GM21529 (cell line): ENCODE data around the gene KPRP.

Source experiments
- ATAC-seq: cut with Tn5 transposase; IDR thresholded peaks from one replicate; pipeline ENCODE4 v1.9.1; 2021; ENCODE audit not compliant: unreplicated experiment

KPRP gene

GRCh38 chr1:152770411-152770810 is 12.6 kb downstream of the KPRP start:
- ATAC-seq, result no peak

DNA sequence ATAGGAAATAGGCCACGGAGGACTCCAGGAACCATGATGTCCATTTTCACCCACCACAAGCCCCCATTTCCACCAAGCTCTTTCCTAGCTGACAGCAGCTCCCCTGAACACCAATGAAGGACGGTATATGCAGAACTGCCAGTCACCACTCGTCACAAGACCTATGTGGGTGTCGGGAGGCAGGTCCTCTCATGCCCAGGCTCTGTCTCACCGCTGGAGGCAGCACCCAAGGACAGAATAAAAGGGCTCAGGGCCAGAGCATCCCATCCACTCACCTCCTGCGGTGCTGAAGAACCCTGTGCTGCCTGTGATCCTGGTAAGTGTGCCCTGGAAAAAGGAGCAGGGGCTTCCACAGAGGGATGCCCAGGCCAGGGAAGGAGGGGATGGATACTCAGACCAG is 17.1 kb downstream of the KPRP start, which contains the start of gene LCE1F:
TSS of gene LCE1F (plus strand) at position 266 of the 400 bp plus-strand sequence. CDS start 1,232 bp downstream, outside the sequence.
- ATAC-seq, result no peak

DNA sequence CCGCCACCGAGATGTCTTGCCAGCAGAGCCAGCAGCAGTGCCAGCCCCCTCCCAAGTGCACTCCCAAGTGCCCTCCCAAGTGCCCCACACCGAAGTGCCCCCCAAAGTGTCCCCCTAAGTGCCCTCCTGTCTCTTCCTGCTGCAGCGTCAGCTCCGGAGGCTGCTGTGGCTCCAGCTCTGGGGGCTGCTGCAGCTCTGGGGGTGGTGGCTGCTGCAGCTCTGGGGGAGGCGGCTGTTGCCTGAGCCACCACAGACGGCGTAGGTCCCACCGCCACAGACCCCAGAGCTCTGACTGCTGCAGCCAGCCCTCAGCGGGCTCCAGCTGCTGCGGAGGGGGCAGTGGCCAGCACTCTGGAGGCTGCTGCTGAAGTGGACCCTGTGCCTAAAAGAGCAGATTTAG is 18.5 kb downstream of the KPRP start:
- no peak for ATAC-seq

DNA sequence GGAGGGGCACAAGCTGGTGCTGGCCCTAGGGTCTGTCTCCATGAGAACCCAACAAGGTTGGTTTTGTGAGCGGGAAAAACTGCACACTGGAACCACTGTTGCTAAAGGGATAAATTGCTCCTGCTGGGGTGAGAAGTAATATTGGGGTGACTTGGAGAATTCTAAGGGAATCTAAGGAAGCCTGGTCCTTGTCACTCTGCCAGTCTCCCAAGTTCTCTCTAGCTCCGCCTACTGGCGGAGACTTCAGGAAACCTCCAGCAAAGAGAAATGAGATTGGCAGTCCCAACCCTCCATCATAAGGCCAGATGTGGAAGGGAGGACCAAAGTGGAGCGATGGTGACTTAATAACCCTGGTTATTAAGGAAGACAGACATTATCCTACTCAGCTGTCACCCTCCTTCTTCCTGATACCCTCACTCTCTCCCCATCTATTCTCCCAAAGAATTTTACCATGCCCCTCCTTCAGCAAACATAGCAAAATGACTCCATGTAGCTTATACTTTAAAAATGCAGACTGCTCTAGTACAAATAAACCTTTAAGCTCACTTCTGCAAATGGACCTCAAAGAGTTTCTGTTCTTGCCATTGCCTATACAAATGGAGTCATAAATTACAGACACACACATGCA is 19.8 kb downstream of the KPRP start:
- ATAC-seq, result no peak

GRCh38 chr1:152783095-152783494 is 25.3 kb downstream of the KPRP start:
- no peak for ATAC-seq

- ATAC-seq, result no peak
Measured at GRCh38 chr1:152786077-152786476, 28.3 kb downstream of the KPRP start, which contains the start of gene LCE1E. Gene LCE1E (plus strand): TSS chr1:152786257. CDS start chr1:152787300, 1,043 bp downstream.

GRCh38 chr1:152795686-152796085 is 37.9 kb downstream of the KPRP start:
- no peak for ATAC-seq

DNA sequence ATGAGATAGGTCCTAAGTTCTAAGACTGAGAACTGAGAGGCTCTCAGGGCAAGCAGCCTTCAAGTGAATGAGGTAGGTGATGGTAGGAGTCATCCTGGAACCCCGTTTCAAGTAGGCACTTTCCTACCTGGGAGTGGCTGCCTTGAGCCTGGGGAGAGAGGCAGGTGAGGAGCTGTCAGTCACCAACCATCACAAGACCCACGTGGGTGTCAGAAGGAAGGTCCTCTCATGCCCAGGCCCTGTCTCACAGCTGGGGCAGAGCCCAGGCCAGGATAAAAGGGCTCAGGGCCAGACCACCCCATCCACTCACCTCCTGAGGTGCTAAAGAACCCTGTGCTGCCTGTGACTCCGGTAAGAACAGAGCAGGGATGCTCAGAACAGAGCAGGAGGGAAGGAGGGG is 38.6 kb downstream of the KPRP start, which contains the start of gene LCE1D:
TSS of gene LCE1D (plus strand) at position 301 of the 400 bp plus-strand sequence. CDS start 1,074 bp downstream, outside the sequence.
- ATAC-seq, result no peak

DNA sequence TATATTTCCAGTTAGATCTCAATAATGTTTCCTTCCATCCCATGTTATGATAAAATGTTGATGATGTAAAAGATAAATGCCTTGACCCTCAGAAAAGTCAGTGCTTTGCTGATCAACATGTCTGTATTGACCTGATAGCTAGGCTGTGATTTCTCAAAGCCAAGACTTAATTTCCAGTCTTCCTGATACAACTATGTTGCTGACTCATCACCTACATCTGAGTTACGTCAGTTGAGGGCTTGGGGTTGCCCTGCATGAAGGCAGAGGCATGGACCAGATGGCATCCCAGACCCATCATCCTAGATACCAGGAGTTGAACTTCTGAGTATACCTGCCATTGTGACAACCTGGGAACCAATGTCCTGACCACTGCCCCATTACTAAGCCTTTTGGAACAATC is 43.5 kb downstream of the KPRP start:
- no peak for ATAC-seq

DNA sequence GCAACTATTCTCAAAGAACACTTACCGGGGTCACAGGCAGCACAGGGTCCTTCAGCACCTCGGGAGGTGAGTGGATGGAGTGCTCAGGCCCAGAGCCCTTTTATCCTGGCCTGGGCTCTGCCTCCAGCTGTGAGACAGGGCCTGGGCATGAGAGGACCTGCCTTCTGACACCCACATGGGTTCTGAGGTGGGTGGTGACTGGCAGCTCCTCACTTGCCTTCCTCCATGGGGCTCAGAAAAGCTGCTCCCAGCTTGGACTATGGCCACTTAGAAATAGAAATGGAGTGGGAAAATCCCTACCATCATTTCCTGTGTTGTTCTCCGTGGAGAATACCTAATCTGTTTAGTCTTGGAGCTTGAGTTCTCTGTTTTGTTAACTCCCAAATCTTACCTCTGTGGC is 48.8 kb downstream of the KPRP start, which contains the start of gene LCE1C:
TSS of gene LCE1C (minus strand) at position 76 of the 400 bp plus-strand sequence. CDS start 1,173 bp downstream, outside the sequence.
- no peak for ATAC-seq

- no peak for ATAC-seq
Measured at GRCh38 chr1:152811050-152811449, 53.2 kb downstream of the KPRP start.
